Measurements from ENCODE around the gene IRS1. TPM values are rescaled to one million over a fixed set of nuclear protein-coding genes. Genes with fewer than 3 reads are reported as not detected.

Gene IRS1
- total and polyA plus RNA-seq, 4 donors = 12.4 to 19.0 (median 14.8) TPM

GRCh38 chr2:226780431-226780830 lies 19.2 kb downstream of the IRS1 start:
- Histone ChIP-seq H3K27me3 (ENCODE audit: control insufficient read depth, insufficient read depth, low read length) (no peaks in the 10 kb centered on the region), H3K4me1 (ENCODE audit: control insufficient read depth, insufficient read depth, low read length) (peaks cover 6% of the 10 kb centered on the region), H3K9me3 (ENCODE audit: control insufficient read depth, insufficient read depth, low read length) (no peaks in the 10 kb centered on the region), H3K27ac (ENCODE audit: low read depth, low read length) (no peak overlapping the region), H3K4me3 (ENCODE audit: low read depth, low read length) (no peak overlapping the region), H3K36me3 (ENCODE audit: control insufficient read depth, insufficient read depth, low read length) (no peaks in the 10 kb centered on the region)
- DNase-seq (ENCODE audit: low read depth in 4 of 6, low spot score in 6 of 6) = no peak
- no CpG with 5 or more reads among the region's 1 CpG for WGBS (ENCODE audit: insufficient coverage)

GRCh38 chr2:226777611-226778010 lies 22.0 kb downstream of the IRS1 start:
- Histone ChIP-seq H3K36me3 (ENCODE audit: control insufficient read depth, insufficient read depth, low read length) (no peaks in the 10 kb centered on the region), H3K27me3 (ENCODE audit: control insufficient read depth, insufficient read depth, low read length) (no peaks in the 10 kb centered on the region), H3K9me3 (ENCODE audit: control insufficient read depth, insufficient read depth, low read length) (no peaks in the 10 kb centered on the region), H3K27ac (ENCODE audit: low read depth, low read length) (no peak overlapping the region), H3K4me1 (ENCODE audit: control insufficient read depth, insufficient read depth, low read length) (peaks cover 3% of the 10 kb centered on the region), H3K4me3 (ENCODE audit: low read depth, low read length) (no peak overlapping the region)
- DNase-seq (ENCODE audit: low read depth in 4 of 6, low spot score in 6 of 6) = no peak
- no CpG with 5 or more reads among the region's 4 CpGs for WGBS (ENCODE audit: insufficient coverage)

DNA sequence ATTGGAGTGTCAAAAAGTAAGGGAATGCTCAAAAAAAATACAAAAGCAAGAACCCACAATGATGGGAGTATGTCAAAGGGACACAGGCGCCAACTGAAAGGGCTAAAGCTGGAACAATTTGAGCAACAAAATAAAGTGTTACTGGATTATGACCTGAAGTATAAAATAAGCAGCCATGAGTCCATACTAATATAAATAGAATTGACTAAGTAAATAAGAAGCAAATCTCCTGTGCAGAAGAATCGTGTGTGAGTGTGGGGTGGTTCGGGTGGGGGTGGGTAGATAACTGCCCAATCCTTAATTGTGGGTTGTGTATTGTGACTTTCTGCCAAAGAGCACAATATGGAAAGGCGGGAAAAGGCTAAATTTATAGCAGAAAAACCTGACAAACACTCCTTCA lies 23.5 kb downstream of the IRS1 start:
- no peaks in the 10 kb centered on the region for H3K36me3 ChIP-seq (ENCODE audit: control insufficient read depth, insufficient read depth, low read length)
- H3K9me3 ChIP-seq (ENCODE audit: control insufficient read depth, insufficient read depth, low read length) = no peaks in the 10 kb centered on the region
- WGBS (ENCODE audit: insufficient coverage) = no CpG with 5 or more reads among the region's 4 CpGs
- DNase-seq (ENCODE audit: low read depth in 4 of 6, low spot score in 6 of 6) = no peak
- no peaks in the 10 kb centered on the region for H3K4me1 ChIP-seq (ENCODE audit: control insufficient read depth, insufficient read depth, low read length)
- no peaks in the 10 kb centered on the region for H3K27me3 ChIP-seq (ENCODE audit: control insufficient read depth, insufficient read depth, low read length)
- no peak overlapping the region for H3K27ac ChIP-seq (ENCODE audit: low read depth, low read length)
- no peak overlapping the region for H3K4me3 ChIP-seq (ENCODE audit: low read depth, low read length)

DNA sequence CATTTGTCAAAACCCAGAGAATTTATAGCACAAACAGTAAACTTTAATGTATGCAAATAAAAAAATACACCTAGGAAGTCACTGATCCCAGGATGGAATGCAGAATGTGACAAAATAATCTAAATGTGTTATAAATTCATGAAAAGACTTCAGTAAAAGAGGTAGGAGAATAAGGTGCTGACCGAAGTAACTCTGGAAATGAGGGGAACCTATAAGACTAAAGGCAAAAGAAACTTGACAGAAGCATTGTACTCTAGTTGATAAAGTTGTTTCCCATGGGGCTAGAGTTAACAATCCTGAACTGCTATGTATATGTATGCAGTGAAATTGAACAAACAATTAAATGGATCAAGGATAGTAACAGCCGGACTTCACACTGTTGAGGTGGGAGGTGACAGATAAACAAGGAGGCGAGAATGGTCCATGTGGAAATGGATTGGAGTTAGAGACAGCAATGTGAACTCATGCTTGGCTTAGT lies 24.5 kb downstream of the IRS1 start:
- H3K9me3 ChIP-seq (ENCODE audit: control insufficient read depth, insufficient read depth, low read length) = no peaks in the 10 kb centered on the region
- WGBS (ENCODE audit: insufficient coverage) = 94% methylated on average over 2 of the region's 3 CpGs

GRCh38 chr2:226773291-226773690 lies 26.3 kb downstream of the IRS1 start:
- H3K4me1 ChIP-seq (ENCODE audit: control insufficient read depth, insufficient read depth, low read length) = no peaks in the 10 kb centered on the region
- H3K9me3 ChIP-seq (ENCODE audit: control insufficient read depth, insufficient read depth, low read length) = no peaks in the 10 kb centered on the region
- H3K27me3 ChIP-seq (ENCODE audit: control insufficient read depth, insufficient read depth, low read length) = no peaks in the 10 kb centered on the region
- no peak for DNase-seq (ENCODE audit: low read depth in 4 of 6, low spot score in 6 of 6)
- H3K27ac ChIP-seq (ENCODE audit: low read depth, low read length) = peak overlapping the region; percentile 4
- no CpG with 5 or more reads among the region's 2 CpGs for WGBS (ENCODE audit: insufficient coverage)
- H3K36me3 ChIP-seq (ENCODE audit: control insufficient read depth, insufficient read depth, low read length) = no peaks in the 10 kb centered on the region
- H3K4me3 ChIP-seq (ENCODE audit: low read depth, low read length) = no peak overlapping the region

More for the DNA sequence above, 24.5 kb downstream of the IRS1 start:
- no peaks in the 10 kb centered on the region for H3K27me3 ChIP-seq (ENCODE audit: control insufficient read depth, insufficient read depth, low read length)
- no peak overlapping the region for H3K27ac ChIP-seq (ENCODE audit: low read depth, low read length)
- no peaks in the 10 kb centered on the region for H3K4me1 ChIP-seq (ENCODE audit: control insufficient read depth, insufficient read depth, low read length)
- H3K36me3 ChIP-seq (ENCODE audit: control insufficient read depth, insufficient read depth, low read length) = no peaks in the 10 kb centered on the region
- no peak for DNase-seq (ENCODE audit: low read depth in 4 of 6, low spot score in 6 of 6)
- H3K4me3 ChIP-seq (ENCODE audit: low read depth, low read length) = no peak overlapping the region

GRCh38 chr2:226772389-226773179 lies 27.0 kb downstream of the IRS1 start:
- H3K27me3 ChIP-seq (ENCODE audit: control insufficient read depth, insufficient read depth, low read length) = no peaks in the 10 kb centered on the region
- no peak for DNase-seq (ENCODE audit: low read depth in 4 of 6, low spot score in 6 of 6)
- no peak overlapping the region for H3K4me3 ChIP-seq (ENCODE audit: low read depth, low read length)
- H3K9me3 ChIP-seq (ENCODE audit: control insufficient read depth, insufficient read depth, low read length) = no peaks in the 10 kb centered on the region
- H3K36me3 ChIP-seq (ENCODE audit: control insufficient read depth, insufficient read depth, low read length) = no peaks in the 10 kb centered on the region
- peak overlapping the region; percentile 42 for H3K27ac ChIP-seq (ENCODE audit: low read depth, low read length)
- H3K4me1 ChIP-seq (ENCODE audit: control insufficient read depth, insufficient read depth, low read length) = no peaks in the 10 kb centered on the region
- WGBS (ENCODE audit: insufficient coverage) = 67% methylated on average over 1 of the region's 3 CpGs

GRCh38 chr2:226771067-226771466 lies 28.6 kb downstream of the IRS1 start:
- DNase-seq (ENCODE audit: low read depth in 4 of 6, low spot score in 6 of 6) = no peak
- no peak overlapping the region for H3K27ac ChIP-seq (ENCODE audit: low read depth, low read length)
- no peaks in the 10 kb centered on the region for H3K36me3 ChIP-seq (ENCODE audit: control insufficient read depth, insufficient read depth, low read length)
- no peaks in the 10 kb centered on the region for H3K27me3 ChIP-seq (ENCODE audit: control insufficient read depth, insufficient read depth, low read length)
- 90% methylated on average over 3 of the region's 6 CpGs for WGBS (ENCODE audit: insufficient coverage)
- H3K9me3 ChIP-seq (ENCODE audit: control insufficient read depth, insufficient read depth, low read length) = no peaks in the 10 kb centered on the region
- H3K4me1 ChIP-seq (ENCODE audit: control insufficient read depth, insufficient read depth, low read length) = no peaks in the 10 kb centered on the region
- no peak overlapping the region for H3K4me3 ChIP-seq (ENCODE audit: low read depth, low read length)

- H3K9me3 ChIP-seq (ENCODE audit: control insufficient read depth, insufficient read depth, low read length) = no peaks in the 10 kb centered on the region
- no peaks in the 10 kb centered on the region for H3K4me1 ChIP-seq (ENCODE audit: control insufficient read depth, insufficient read depth, low read length)
- no peak overlapping the region for H3K27ac ChIP-seq (ENCODE audit: low read depth, low read length)
- H3K27me3 ChIP-seq (ENCODE audit: control insufficient read depth, insufficient read depth, low read length) = no peaks in the 10 kb centered on the region
- no peaks in the 10 kb centered on the region for H3K36me3 ChIP-seq (ENCODE audit: control insufficient read depth, insufficient read depth, low read length)
- H3K4me3 ChIP-seq (ENCODE audit: low read depth, low read length) = no peak overlapping the region
- DNase-seq (ENCODE audit: low read depth in 4 of 6, low spot score in 6 of 6) = no peak
- WGBS (ENCODE audit: insufficient coverage) = no CpG with 5 or more reads among the region's 5 CpGs
These were observed 32.4 kb downstream of the IRS1 start for GRCh38 chr2:226767056-226767813.

DNA sequence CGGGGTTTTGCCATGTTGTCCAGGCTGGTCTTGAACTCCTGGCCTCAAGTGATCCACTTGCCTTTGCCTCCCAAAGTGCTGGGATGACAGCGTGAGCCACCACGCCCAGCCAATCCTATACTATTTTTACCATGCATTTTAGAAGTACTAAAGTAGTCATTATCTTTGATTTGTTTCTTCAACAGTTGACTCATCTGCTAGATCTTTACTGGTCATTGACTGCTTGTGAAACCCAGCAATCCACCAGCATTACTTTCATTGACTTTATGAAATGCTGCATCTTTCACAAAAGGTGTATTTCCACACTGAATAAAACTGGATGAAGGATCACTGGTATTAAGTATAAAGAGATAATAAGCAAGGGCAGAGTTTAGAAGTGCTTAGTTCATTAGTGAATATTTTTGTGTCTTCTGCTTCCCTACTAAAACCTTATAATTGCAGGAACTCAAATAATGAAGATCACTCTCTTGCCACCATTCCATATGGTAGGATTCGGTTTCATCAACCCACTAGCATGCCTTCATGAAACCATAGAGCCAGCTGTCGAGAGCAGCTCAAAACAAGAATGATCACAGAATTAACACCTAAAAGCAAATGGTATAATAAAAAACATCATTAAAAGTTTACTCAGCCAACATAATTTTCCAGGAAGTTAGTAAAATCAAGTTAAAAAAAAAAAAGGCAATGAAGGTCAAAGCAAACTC lies 33.1 kb downstream of the IRS1 start:
- no peak for DNase-seq (ENCODE audit: low read depth in 4 of 6, low spot score in 6 of 6)
- no peak overlapping the region for H3K4me3 ChIP-seq (ENCODE audit: low read depth, low read length)
- H3K27me3 ChIP-seq (ENCODE audit: control insufficient read depth, insufficient read depth, low read length) = no peaks in the 10 kb centered on the region
- H3K36me3 ChIP-seq (ENCODE audit: control insufficient read depth, insufficient read depth, low read length) = no peaks in the 10 kb centered on the region
- WGBS (ENCODE audit: insufficient coverage) = no CpG with 5 or more reads among the region's 5 CpGs
- H3K9me3 ChIP-seq (ENCODE audit: control insufficient read depth, insufficient read depth, low read length) = peaks cover 2% of the 10 kb centered on the region
- H3K27ac ChIP-seq (ENCODE audit: low read depth, low read length) = no peak overlapping the region
- H3K4me1 ChIP-seq (ENCODE audit: control insufficient read depth, insufficient read depth, low read length) = no peaks in the 10 kb centered on the region
